Urinary bladder (tissue), 4 donors: ENCODE data around the gene ARPC1B. TPM values are rescaled to one million over a fixed set of nuclear protein-coding genes. Genes with fewer than 3 reads are reported as not detected.
"Not testable (repeated sequence)": the region's sequence is repeated elsewhere in the genome, so short reads cannot be mapped to it uniquely, and the experiment has no call there.

Experiments
- DNase-seq: peaks from one replicate; pipeline ENCODE4 v3.0.0-alpha.2; 2015; ENCODE audit errors: extremely low spot score
- H3K27ac ChIP-seq: one replicate; pipeline ENCODE4 v1.5.1; 2013; ENCODE audit warnings: low read depth, mild to moderate bottlenecking, moderate library complexity
- H3K36me3 ChIP-seq: one replicate; pipeline ENCODE4 v1.6.1; 2013; ENCODE audit warnings: mild to moderate bottlenecking, moderate library complexity; ENCODE audit not compliant: insufficient read depth
- H3K4me1 ChIP-seq: one replicate; pipeline ENCODE4 v1.6.1; 2013; ENCODE audit warnings: mild to moderate bottlenecking, moderate library complexity; ENCODE audit not compliant: insufficient read depth
- H3K4me3 ChIP-seq: one replicate; pipeline ENCODE4 v1.5.1; 2013; ENCODE audit warnings: low read depth, low read length
- WGBS: extraction: QIAGEN DNeasy Blood & Tissue Kit; methylation state at CpG from one replicate; pipeline ENCODE4 v1.1.7; 2013; 5-methylcytosine and 5-hydroxymethylcytosine counted together
- polyA plus RNA-seq: library from polyadenylated mRNA; stranded (reverse); fragments of 200-250 nt; gene quantifications from one replicate; pipeline ENCODE4 v1.2.3, GENCODE V29; 2013
- total RNA-seq: library from RNA; depleted of rRNA; stranded (reverse); fragments of >200 nt; gene quantifications from one replicate; pipeline ENCODE4 v1.2.3, GENCODE V29; 2014
- donor health status: healthy with polysubstance abuse.
- donor health status: healthy.

The ARPC1B gene
- total and polyA plus RNA-seq, 2 donors, result 84.4 to 184 TPM

- no peak for DNase-seq
- Histone ChIP-seq H3K4me3 (peak overlapping the region; percentile 96), H3K36me3 (no peaks in the 10 kb centered on the region), H3K27ac (no peak overlapping the region), H3K4me1 (no peaks in the 10 kb centered on the region)
- WGBS, result 86% methylated on average over 41 of the region's 41 CpGs
Observed at GRCh38 chr7:99373091-99374066, 1.2 kb upstream of the ARPC1B start.

DNA sequence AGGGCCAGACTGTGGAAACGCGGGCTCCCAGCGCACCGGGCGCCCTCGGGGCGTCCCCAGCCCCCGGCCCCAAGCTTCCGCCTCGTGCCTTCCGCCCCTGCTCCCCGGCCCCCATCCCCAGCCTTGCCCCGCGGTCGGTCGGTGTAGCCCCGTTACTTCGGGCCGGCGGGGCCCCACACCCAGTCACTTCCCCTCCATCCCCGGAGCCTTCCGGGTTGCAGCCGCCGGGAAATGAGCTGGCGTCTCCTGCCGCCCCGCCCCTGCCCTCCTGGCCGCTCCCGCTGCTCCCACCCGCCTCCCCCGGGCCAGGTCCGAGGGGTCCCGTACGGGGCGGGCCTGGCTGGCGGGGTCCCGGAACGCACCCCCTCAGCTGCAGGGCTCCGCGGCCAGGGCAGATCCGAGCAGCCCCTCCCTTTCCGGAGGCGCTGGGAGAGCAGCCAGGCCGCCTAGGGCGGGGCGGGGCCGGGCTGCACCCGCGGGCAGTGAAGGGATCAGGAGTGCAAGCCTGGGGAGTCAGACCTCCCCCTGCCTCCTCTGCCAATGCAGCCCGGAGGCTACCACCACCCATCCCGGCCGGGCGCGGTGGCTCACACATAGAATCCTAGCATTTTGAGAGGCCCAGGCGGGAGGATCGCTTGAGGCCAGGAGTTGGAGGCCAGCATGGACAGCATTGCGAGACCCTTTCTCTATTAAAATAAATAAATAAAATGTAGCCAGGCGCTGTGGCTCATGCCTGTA is 709 bp downstream of the ARPC1B start:
- Histone ChIP-seq H3K4me3 (peak overlapping the region; percentile 96), H3K4me1 (peaks cover 3% of the 10 kb centered on the region), H3K27ac (peak overlapping the region; percentile 61), H3K36me3 (no peaks in the 10 kb centered on the region)
- DNase-seq, result no peak
- WGBS, result 4% methylated on average over 58 of the region's 58 CpGs

DNA sequence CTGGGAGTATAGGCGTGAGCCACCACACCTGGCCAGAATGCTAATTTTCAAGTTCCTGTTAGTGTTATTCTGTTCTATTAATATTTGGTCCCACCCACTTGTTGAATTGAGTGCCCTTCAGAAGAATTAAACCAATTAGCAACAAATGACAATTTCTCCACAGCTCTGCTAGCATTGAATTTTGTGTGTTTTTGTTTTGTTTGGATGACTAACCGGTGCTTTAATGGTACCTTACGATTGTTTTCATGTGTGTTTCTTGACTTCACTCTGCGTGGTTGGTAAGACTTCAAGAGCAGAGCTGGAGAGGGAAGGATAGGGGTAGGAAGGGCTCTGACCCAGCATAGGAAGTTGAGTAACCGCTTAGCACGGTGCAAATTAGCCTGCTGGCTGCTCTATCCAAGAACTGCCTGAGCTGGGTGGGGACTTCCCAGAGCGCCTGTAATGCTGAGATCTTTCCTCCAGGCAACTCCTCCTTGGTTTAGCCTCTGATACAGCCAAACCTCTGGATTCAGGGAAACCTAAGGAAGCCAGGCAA is 4.6 kb downstream of the ARPC1B start:
- peak overlapping the region; percentile 82 for H3K27ac ChIP-seq
- WGBS, result 32% methylated on average over 7 of the region's 7 CpGs
- H3K4me1 ChIP-seq, result peaks cover 3% of the 10 kb centered on the region
- no peak overlapping the region for H3K4me3 ChIP-seq
- no peak for DNase-seq
- H3K36me3 ChIP-seq, result no peaks in the 10 kb centered on the region

GRCh38 chr7:99379693-99380031 is 5.1 kb downstream of the ARPC1B start:
- H3K36me3 ChIP-seq, DNase-seq, H3K4me1 ChIP-seq, H3K4me3 ChIP-seq: not testable (repeated sequence)
- WGBS, result 34% methylated on average over 7 of the region's 7 CpGs
- H3K27ac ChIP-seq, result peak overlapping the region; percentile 82

DNA sequence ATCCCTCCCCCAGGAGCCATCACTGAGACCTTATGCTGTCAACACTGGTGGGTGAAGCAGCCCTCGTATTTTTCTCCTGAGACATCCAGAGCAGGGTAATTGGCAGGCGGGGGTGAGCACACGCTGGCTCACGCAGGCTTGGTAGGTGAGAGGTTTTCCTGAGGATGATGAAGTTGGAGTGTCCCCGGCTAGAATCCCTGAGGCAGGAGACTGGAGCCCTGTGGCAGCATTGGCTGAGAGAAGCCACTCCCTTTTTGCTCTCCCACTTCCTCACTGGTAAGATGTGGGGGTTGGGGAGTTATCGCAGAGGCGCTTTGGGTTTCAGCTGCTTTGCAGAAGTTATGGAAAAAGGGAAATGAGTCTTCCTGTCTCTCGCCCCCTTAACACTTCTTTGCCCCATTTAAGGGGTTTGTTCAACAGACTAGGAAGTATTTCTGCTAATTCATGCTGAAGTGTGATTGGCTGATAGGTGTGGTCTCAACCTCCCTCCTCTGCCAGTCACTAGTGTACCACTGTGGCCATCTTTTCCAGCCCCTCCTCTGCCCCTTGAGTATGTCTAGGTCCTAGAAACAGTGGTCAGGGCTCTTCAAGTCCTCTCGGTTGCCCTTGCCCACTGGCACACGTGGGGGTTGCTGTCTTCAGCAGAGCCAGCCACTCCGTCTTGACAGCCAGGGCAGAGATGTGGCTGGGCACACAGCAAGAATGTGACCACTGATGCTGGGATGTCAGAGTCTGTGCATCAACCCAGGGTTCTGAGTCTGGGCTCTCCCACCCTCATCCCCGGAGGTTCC is 5.7 kb downstream of the ARPC1B start:
- Histone ChIP-seq H3K4me3 (no peak overlapping the region), H3K4me1 (peaks cover 3% of the 10 kb centered on the region), H3K36me3 (no peaks in the 10 kb centered on the region), H3K27ac (peak overlapping the region; percentile 82)
- DNase-seq, result no peak
- 50% methylated on average over 12 of the region's 12 CpGs for WGBS

DNA sequence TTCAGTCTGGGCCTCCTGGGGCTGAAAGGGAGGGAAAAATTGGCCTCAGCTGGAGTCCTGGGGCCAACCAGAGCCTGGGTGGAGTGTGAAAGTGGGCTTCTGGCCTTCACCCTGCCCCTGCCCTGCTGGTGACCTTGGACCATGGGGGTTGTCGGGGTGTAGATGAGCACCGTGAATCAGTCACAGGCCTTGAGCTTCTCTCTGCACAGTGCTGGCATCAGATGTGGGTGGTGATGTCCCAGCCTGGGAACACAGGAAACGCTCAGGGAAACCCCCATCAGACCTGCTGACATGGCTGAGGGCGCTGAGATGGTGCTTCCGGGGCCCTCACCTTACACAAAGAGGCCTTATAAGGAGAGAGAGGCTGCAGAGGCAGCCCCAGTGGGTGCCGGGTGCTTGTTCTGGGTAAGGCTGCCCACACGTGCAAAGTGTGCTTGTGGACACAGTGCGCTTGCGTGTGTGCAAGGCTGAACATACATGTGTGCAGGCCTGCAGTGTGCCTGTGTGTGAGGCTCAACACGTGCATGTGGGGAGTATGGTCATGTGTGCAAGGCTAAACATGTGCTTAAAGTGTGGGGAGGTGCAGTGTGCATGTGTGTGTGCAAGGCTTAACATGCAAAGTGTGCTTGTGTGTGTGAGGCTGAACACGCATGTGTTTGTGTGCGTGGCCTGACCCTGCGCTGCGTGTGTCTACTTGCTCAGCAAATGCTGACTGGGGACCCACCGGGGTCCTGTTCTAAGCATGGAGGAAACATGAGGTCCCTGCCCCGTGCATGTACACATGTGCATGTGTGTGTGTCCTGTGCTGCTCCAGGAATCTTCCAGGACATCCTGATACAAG is 6.5 kb downstream of the ARPC1B start:
- Histone ChIP-seq H3K27ac (no peak overlapping the region), H3K4me3 (no peak overlapping the region), H3K4me1 (peaks cover 3% of the 10 kb centered on the region), H3K36me3 (peaks cover 2% of the 10 kb centered on the region)
- 80% methylated on average over 16 of the region's 16 CpGs for WGBS
- no peak for DNase-seq

DNA sequence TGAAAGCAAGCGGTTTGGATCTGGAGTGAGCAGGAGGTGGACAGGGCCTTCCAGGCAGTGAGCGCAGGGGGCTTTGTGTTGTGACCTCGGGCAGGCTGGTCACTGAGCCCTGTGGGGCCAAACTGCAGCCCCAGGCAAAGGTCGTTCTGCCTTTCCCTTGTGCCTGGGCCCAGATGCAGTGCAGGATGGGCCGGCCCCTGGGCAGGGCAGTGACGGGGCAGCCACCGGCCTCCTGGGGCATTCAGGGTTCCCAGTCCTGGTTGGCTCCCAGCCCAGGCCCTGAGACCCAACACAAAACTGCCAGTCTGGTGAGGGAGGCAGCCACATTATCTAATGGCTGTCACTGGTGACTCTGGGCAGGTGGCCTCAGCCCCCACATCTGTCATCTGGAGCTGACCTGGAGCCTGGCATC is 7.1 kb downstream of the ARPC1B start:
- peaks cover 2% of the 10 kb centered on the region for H3K36me3 ChIP-seq
- 81% methylated on average over 7 of the region's 7 CpGs for WGBS
- H3K27ac ChIP-seq, result no peak overlapping the region
- H3K4me1 ChIP-seq, result peaks cover 3% of the 10 kb centered on the region
- no peak overlapping the region for H3K4me3 ChIP-seq
- no peak for DNase-seq

GRCh38 chr7:99383203-99383602 is 8.7 kb downstream of the ARPC1B start:
- 89% methylated on average over 10 of the region's 10 CpGs for WGBS
- no peak overlapping the region for H3K4me3 ChIP-seq
- H3K27ac ChIP-seq, result no peak overlapping the region
- H3K36me3 ChIP-seq, result peaks cover 2% of the 10 kb centered on the region
- DNase-seq, result no peak
- H3K4me1 ChIP-seq, result peaks cover 3% of the 10 kb centered on the region

DNA sequence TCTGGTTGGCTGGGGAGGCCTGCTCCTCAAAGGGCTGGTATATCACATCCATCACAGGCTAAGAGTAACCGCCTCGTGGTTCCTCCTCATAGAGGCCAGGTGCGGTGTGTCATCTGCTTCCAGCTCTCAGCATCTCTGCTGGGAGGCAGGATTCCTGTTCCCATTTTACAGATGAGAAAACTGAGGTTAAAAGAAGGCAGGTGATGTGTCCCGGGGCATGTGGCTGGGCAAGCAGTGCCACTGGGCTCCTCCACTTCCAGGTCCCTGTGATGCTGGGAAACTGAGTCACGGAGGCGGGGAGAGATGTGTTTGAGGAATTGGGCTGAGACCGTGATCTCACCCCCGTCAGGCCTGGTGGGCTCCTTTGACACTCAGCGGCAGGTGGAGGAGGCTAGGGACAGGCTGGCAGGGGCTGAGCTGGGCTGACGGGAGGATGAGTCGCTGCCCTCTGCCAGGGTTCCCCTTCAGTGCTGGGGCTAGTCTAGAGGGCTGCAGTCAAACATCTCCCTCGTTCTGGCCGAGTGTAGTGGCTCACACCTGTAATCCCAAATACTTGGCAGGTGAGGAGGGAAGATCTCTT is 9.4 kb downstream of the ARPC1B start:
- Histone ChIP-seq H3K4me3 (no peak overlapping the region), H3K27ac (no peak overlapping the region), H3K36me3 (peaks cover 2% of the 10 kb centered on the region), H3K4me1 (peaks cover 3% of the 10 kb centered on the region)
- DNase-seq, result no peak
- WGBS, result 90% methylated on average over 13 of the region's 13 CpGs

DNA sequence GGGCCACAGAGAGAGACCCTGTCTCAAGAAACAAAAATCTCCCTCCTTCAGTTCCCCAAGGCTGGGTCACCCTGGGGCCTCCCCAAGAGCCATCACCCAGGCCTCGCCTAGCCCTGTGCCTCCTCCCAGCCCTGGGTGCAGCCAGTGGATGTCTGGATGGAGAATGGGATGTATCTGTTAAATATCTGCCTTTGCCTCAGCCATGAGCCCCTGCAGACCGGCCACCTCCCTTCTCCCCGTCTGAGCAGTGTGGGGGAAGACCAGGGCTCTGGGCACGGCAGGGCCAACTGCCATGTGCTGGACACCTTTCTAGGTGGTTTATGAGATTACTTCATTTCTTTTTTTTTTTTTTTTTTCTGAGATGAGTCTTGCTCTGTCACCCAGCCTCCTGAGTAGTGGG is 10.0 kb downstream of the ARPC1B start:
- Histone ChIP-seq H3K4me3 (no peak overlapping the region), H3K27ac (no peak overlapping the region), H3K36me3 (peaks cover 2% of the 10 kb centered on the region), H3K4me1 (peaks cover 3% of the 10 kb centered on the region)
- 83% methylated on average over 4 of the region's 4 CpGs for WGBS
- no peak for DNase-seq

- Histone ChIP-seq H3K4me3 (no peak overlapping the region), H3K27ac (no peak overlapping the region), H3K36me3 (peaks cover 2% of the 10 kb centered on the region), H3K4me1 (no peaks in the 10 kb centered on the region)
- DNase-seq, result no peak
- 84% methylated on average over 8 of the region's 8 CpGs for WGBS
Observed at GRCh38 chr7:99385564-99385963, 11.0 kb downstream of the ARPC1B start.

DNA sequence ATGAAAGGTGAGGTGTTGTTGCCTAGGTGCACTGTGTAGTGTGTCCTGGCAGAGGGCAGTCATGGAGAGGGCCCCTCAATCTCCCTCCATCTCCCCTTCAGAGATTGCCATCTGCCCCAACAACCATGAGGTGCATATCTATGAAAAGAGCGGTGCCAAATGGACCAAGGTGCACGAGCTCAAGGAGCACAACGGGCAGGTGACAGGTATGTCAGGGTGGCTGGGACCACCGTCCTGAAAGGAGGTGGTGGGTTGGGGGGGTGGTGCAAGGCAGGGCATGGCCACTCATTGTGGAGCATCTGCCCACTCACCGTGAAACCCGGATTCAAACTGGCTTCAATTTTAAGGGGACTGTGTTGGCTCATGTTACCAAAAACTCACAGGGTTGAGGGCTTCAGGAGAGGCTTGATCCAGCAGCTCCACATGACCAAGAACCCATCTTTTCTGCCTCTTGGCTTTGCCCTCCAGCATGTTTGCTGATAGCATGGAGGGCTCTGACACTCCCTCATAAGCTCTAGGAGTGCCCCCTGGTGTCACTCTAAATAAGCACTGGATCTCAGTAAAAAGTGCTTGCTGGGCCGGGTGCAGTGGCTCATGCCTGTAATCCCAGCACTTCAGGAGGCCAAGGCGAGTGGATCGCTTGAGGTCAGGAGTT is 12.2 kb downstream of the ARPC1B start:
- Histone ChIP-seq H3K4me1 (no peaks in the 10 kb centered on the region), H3K27ac (no peak overlapping the region), H3K4me3 (no peak overlapping the region), H3K36me3 (peaks cover 2% of the 10 kb centered on the region)
- WGBS, result 87% methylated on average over 9 of the region's 9 CpGs
- no peak for DNase-seq
